ENCODE data around the gene ZDHHC8. TPM values are rescaled to one million over a fixed set of nuclear protein-coding genes. Genes with fewer than 3 reads are reported as not detected.

Gene ZDHHC8
- total RNA-seq, 1 experiment from 2014 or later: 51.7 TPM

DNA sequence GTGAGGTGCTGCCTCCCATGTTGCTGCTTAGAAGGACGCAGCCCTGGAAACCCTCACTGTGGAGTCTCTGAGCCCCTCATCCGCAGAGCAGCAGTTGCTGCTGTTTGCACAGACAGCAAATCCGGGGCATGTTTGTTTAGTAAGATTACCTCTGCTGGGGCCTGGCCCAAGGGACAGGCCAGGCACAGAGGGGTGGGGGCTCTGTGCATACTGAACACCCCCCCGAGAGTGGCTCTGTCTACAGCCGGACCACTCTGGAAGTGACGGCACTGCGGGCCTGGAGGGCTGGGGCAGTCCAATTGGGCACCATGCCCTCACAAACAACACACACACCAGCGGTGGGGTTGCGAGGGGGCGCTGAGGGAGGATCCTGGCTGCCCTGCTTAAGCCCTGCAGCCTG, 42.2 kb downstream of the ZDHHC8 start:
- H3K27ac Mint-ChIP-seq: peak overlapping the region in 2 of 3 experiments; percentile 51 to 53; a peak in 3 of 7 replicates
- no CpG with 5 or more reads among the region's 10 CpGs for WGBS (ENCODE audit: extremely low coverage, insufficient read length, low lambda C conversion rate)

More for the DNA sequence above, 42.2 kb downstream of the ZDHHC8 start:
- H3K9ac ChIP-seq (ENCODE audit: extremely low read depth, insufficient read length, low read length): no peak overlapping the region
- H3K4me3 Mint-ChIP-seq: no peak overlapping the region
- H2BK5ac ChIP-seq (ENCODE audit: insufficient read length, low read length): no peak overlapping the region
- no peaks in the 10 kb centered on the region for H3K79me1 ChIP-seq (ENCODE audit: insufficient read depth, low read depth, low read length, poor library complexity, severe bottlenecking)
- peaks cover 3 to 21% of the 10 kb centered on the region in 2 experiments; a peak in 2 of 4 replicates for H3K4me1 Mint-ChIP-seq
- no peak overlapping the region for H2BK12ac ChIP-seq (ENCODE audit: insufficient read length, low read depth, low read length)
- no peaks in the 10 kb centered on the region for H3K9me3 ChIP-seq (ENCODE audit: control insufficient read depth, low read depth, low read length)
- no peaks in the 10 kb centered on the region for H3K23me2 ChIP-seq (ENCODE audit: insufficient read length, low read depth, low read length, poor library complexity, severe bottlenecking)
- no peak overlapping the region for H3K4ac ChIP-seq (ENCODE audit: low read depth, low read length)
- H3K27me3 ChIP-seq (ENCODE audit: insufficient read depth, low read length): no peaks in the 10 kb centered on the region
- TF ChIP-seq, protein P1, sequence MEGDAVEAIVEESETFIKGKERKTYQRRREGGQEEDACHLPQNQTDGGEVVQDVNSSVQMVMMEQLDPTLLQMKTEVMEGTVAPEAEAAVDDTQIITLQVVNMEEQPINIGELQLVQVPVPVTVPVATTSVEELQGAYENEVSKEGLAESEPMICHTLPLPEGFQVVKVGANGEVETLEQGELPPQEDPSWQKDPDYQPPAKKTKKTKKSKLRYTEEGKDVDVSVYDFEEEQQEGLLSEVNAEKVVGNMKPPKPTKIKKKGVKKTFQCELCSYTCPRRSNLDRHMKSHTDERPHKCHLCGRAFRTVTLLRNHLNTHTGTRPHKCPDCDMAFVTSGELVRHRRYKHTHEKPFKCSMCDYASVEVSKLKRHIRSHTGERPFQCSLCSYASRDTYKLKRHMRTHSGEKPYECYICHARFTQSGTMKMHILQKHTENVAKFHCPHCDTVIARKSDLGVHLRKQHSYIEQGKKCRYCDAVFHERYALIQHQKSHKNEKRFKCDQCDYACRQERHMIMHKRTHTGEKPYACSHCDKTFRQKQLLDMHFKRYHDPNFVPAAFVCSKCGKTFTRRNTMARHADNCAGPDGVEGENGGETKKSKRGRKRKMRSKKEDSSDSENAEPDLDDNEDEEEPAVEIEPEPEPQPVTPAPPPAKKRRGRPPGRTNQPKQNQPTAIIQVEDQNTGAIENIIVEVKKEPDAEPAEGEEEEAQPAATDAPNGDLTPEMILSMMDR (conservative IDR thresholded peaks at IDR 0.05): no peak
- no peak overlapping the region for H2BK20ac ChIP-seq (ENCODE audit: low read depth, low read length, poor library complexity, severe bottlenecking)
- no peak overlapping the region for H3K14ac ChIP-seq (ENCODE audit: insufficient read depth, low read length)
- no peak overlapping the region for H3K27ac ChIP-seq (ENCODE audit: insufficient read length, low read depth, low read length)
- H3K18ac ChIP-seq (ENCODE audit: insufficient read length, low read depth, low read length): no peak overlapping the region
- no peak overlapping the region for H3T11ph ChIP-seq (ENCODE audit: low read length)
- no peak overlapping the region for H3K4me2 ChIP-seq (ENCODE audit: insufficient read depth, insufficient read length, low read length)
- no peaks in the 10 kb centered on the region; a peak in 1 of 5 replicates for H3K9me3 Mint-ChIP-seq
- no peaks in the 10 kb centered on the region for H3K4me1 ChIP-seq (ENCODE audit: insufficient read depth, low read length)
- H4K20me1 ChIP-seq (ENCODE audit: control insufficient read depth, insufficient read depth, insufficient read length): no peaks in the 10 kb centered on the region
- H3K56ac ChIP-seq (ENCODE audit: insufficient read length, low read depth, low read length): no peak overlapping the region
- no peaks in the 10 kb centered on the region for H3K36me3 Mint-ChIP-seq (ENCODE audit: insufficient read depth in 1 of 3, low read depth in 3 of 3)
- H4K91ac ChIP-seq (ENCODE audit: insufficient read length, low read depth, low read length): no peak overlapping the region
- no peak overlapping the region for H2AK5ac ChIP-seq (ENCODE audit: insufficient read length, low read length)
- H2BK15ac ChIP-seq (ENCODE audit: low read depth, low read length): no peak overlapping the region
- H3K79me2 ChIP-seq (ENCODE audit: insufficient read depth, low read length): no peaks in the 10 kb centered on the region
- no peak overlapping the region for H4K8ac ChIP-seq (replicated peaks; ENCODE audit: insufficient read length, low read depth, low read length)
- H4K5ac ChIP-seq (ENCODE audit: insufficient read length, low read depth, low read length): no peak overlapping the region
- H3K23ac ChIP-seq (ENCODE audit: insufficient read length, low read depth, low read length): no peak overlapping the region
- no peak overlapping the region for H2BK120ac ChIP-seq (ENCODE audit: low read depth, low read length, poor library complexity, severe bottlenecking)
- H3K27me3 Mint-ChIP-seq (ENCODE audit: low read depth): no peaks in the 10 kb centered on the region; the same call in 1 of the 2 replicates
- no peak overlapping the region for H2AFZ ChIP-seq (ENCODE audit: low read length)
- no peak for DNase-seq
